ENCODE results near the gene FBXO27. TPM values are rescaled to one million over a fixed set of nuclear protein-coding genes. Genes with fewer than 3 reads are reported as not detected.

FBXO27 gene
- total RNA-seq, 1 donor = 4.7 TPM

DNA sequence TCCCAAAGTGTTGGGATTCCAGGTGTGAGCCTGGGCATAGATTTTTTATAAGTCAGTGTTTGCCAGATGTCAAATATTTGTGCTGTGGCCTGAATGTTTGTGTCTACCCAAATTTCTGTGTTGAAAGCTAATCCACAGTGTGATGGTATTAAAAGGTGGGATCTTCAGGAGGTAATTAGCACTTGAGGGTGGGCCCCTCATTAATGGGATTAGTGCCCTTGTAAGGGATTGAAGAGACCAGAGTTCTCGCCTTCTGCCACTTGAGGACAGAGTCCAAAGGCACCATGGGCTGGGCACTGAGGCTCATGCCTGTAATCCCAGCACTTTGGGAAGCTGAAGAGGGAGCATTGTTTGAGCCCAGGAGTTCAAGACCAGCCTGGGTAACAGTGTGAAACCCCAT is 47.1 kb downstream of the FBXO27 start:
- H3K4me3 ChIP-seq (ENCODE audit: insufficient read depth, low read length) = no peak overlapping the region
- no peak overlapping the region for H2AFZ ChIP-seq (ENCODE audit: low read length)
- no peak for DNase-seq (ENCODE audit: insufficient read length, low spot score, missing footprints)
- TF ChIP-seq, protein P1, sequence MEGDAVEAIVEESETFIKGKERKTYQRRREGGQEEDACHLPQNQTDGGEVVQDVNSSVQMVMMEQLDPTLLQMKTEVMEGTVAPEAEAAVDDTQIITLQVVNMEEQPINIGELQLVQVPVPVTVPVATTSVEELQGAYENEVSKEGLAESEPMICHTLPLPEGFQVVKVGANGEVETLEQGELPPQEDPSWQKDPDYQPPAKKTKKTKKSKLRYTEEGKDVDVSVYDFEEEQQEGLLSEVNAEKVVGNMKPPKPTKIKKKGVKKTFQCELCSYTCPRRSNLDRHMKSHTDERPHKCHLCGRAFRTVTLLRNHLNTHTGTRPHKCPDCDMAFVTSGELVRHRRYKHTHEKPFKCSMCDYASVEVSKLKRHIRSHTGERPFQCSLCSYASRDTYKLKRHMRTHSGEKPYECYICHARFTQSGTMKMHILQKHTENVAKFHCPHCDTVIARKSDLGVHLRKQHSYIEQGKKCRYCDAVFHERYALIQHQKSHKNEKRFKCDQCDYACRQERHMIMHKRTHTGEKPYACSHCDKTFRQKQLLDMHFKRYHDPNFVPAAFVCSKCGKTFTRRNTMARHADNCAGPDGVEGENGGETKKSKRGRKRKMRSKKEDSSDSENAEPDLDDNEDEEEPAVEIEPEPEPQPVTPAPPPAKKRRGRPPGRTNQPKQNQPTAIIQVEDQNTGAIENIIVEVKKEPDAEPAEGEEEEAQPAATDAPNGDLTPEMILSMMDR (IDR thresholded peaks at IDR 0.05; ENCODE audit: extremely low read depth, low read depth, low read length) = no peak
- peaks cover 5% of the 10 kb centered on the region for H3K4me1 ChIP-seq (ENCODE audit: insufficient read depth, low read length)
- no peaks in the 10 kb centered on the region for H4K20me1 ChIP-seq (ENCODE audit: insufficient read depth, low read length)
- H3K9me3 ChIP-seq (ENCODE audit: low read depth, low read length) = no peaks in the 10 kb centered on the region
- no peak overlapping the region for H3K4me2 ChIP-seq (ENCODE audit: insufficient read depth, low read length)
- no peak overlapping the region for H3K27ac ChIP-seq (ENCODE audit: low read depth, low read length)
- H3K79me2 ChIP-seq (ENCODE audit: insufficient read depth, low read length) = no peaks in the 10 kb centered on the region
- H3K27me3 ChIP-seq (ENCODE audit: insufficient read depth, low read length) = no peaks in the 10 kb centered on the region
- no peaks in the 10 kb centered on the region for H3K36me3 ChIP-seq (ENCODE audit: insufficient read depth, low read length)

DNA sequence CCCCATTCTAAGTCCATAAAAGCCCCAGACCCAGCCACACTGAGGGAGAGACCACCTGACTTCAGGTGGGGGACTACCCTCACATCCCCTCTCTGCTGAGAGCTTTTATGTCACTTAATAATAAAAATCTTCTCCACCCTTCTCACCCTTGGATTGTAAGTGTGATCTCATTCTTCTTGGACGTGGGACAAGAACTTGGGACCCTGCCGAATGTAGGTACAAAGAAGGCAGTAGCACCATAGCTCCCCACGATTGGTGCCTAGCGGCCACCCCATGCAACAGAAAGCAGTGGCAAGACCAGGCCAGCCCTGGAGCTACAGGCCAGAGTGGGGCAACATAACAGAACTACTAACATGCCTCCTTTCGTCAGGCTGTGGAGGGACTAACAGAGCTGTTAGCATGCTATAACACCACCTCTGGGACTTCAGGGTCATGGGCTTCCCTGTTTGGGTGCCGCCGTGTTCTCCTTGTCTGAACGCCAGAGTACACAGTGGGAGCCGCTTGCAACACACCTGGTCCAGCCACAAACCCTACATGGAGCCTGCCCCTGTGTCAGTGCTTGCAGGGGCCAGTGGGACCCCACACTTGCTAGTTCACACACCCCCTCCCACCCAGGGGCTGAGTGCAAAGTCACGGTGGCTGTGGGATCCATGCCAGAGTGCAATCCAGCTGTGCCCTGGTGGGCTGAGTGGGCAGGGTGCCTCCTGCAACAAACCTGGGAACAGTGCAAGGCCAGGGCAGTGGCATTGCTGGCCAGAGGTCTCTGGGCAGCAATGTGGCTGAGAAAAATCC is 51.6 kb downstream of the FBXO27 start:
- no peaks in the 10 kb centered on the region for H3K9me3 ChIP-seq (ENCODE audit: low read depth, low read length)
- no peak for DNase-seq (ENCODE audit: insufficient read length, low spot score, missing footprints)
- peaks cover 12% of the 10 kb centered on the region for H3K4me1 ChIP-seq (ENCODE audit: insufficient read depth, low read length)
- TF ChIP-seq, protein P1 (IDR thresholded peaks at IDR 0.05; ENCODE audit: extremely low read depth, low read depth, low read length) = no peak
- H3K27ac ChIP-seq (ENCODE audit: low read depth, low read length) = no peak overlapping the region
- no peaks in the 10 kb centered on the region for H3K36me3 ChIP-seq (ENCODE audit: insufficient read depth, low read length)
- H2AFZ ChIP-seq (ENCODE audit: low read length) = no peak overlapping the region
- no peak overlapping the region for H3K4me2 ChIP-seq (ENCODE audit: insufficient read depth, low read length)
- no peak overlapping the region for H3K4me3 ChIP-seq (ENCODE audit: insufficient read depth, low read length)
- no peaks in the 10 kb centered on the region for H4K20me1 ChIP-seq (ENCODE audit: insufficient read depth, low read length)
- H3K27me3 ChIP-seq (ENCODE audit: insufficient read depth, low read length) = no peaks in the 10 kb centered on the region
- H3K79me2 ChIP-seq (ENCODE audit: insufficient read depth, low read length) = no peaks in the 10 kb centered on the region

DNA sequence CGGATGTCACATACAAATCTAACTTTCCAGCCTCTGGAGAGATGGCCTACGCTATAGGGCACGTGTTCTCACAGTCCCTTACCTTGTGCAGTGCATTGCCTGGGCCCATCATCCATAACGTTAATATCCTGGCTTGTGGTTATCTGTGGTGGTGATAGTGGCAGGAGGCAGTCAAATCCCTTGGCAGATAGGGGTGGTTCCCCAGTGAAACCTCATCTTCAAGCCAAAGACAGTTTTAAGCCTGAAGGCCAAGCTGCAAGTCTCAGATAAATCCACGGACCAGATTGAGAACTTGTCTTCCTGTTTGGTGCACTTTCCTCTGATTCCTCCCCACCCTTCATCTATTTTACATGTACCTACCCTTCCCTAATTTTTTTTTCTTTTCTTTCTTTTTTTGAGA is 52.5 kb downstream of the FBXO27 start:
- Histone ChIP-seq H3K4me2 (ENCODE audit: insufficient read depth, low read length) (no peak overlapping the region), H3K27ac (ENCODE audit: low read depth, low read length) (no peak overlapping the region), H3K9me3 (ENCODE audit: low read depth, low read length) (no peaks in the 10 kb centered on the region), H3K4me1 (ENCODE audit: insufficient read depth, low read length) (peaks cover 17% of the 10 kb centered on the region), H3K4me3 (ENCODE audit: insufficient read depth, low read length) (no peak overlapping the region), H3K36me3 (ENCODE audit: insufficient read depth, low read length) (no peaks in the 10 kb centered on the region), H4K20me1 (ENCODE audit: insufficient read depth, low read length) (no peaks in the 10 kb centered on the region), H3K27me3 (ENCODE audit: insufficient read depth, low read length) (no peaks in the 10 kb centered on the region), H2AFZ (ENCODE audit: low read length) (no peak overlapping the region), H3K79me2 (ENCODE audit: insufficient read depth, low read length) (no peaks in the 10 kb centered on the region)
- TF ChIP-seq, protein P1 (IDR thresholded peaks at IDR 0.05; ENCODE audit: extremely low read depth, low read depth, low read length) = no peak
- DNase-seq (ENCODE audit: insufficient read length, low spot score, missing footprints) = no peak

DNA sequence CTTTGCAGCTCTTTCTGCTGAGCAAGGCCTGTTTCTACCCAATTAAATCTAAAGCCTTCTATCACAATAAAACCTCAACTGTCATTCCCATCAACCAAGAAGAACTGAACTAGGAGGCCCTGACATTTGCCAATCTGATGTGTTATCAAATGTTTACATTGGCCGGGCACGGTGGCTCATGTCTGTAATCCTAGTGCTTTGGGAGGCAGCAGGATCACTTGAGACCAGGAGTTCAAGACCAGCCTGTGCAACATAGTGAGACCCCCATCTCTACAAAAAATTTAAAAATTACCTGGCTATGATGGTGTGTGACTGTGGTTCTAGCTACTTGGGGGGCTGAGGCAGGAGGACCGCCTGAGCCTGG is 54.0 kb downstream of the FBXO27 start:
- H3K4me2 ChIP-seq (ENCODE audit: insufficient read depth, low read length) = no peak overlapping the region
- H3K4me3 ChIP-seq (ENCODE audit: insufficient read depth, low read length) = no peak overlapping the region
- TF ChIP-seq, protein P1 (IDR thresholded peaks at IDR 0.05; ENCODE audit: extremely low read depth, low read depth, low read length) = no peak
- no peaks in the 10 kb centered on the region for H3K36me3 ChIP-seq (ENCODE audit: insufficient read depth, low read length)
- peaks cover 19% of the 10 kb centered on the region for H3K4me1 ChIP-seq (ENCODE audit: insufficient read depth, low read length)
- H3K27me3 ChIP-seq (ENCODE audit: insufficient read depth, low read length) = no peaks in the 10 kb centered on the region
- no peak overlapping the region for H3K27ac ChIP-seq (ENCODE audit: low read depth, low read length)
- peak overlapping the region; percentile 70 for H2AFZ ChIP-seq (ENCODE audit: low read length)
- no peaks in the 10 kb centered on the region for H4K20me1 ChIP-seq (ENCODE audit: insufficient read depth, low read length)
- DNase-seq (ENCODE audit: insufficient read length, low spot score, missing footprints) = no peak
- H3K9me3 ChIP-seq (ENCODE audit: low read depth, low read length) = no peaks in the 10 kb centered on the region
- H3K79me2 ChIP-seq (ENCODE audit: insufficient read depth, low read length) = peaks cover 3% of the 10 kb centered on the region
